Liver (tissue), 9 donors: ENCODE data around the gene SLAIN2. TPM values are rescaled to one million over a fixed set of nuclear protein-coding genes. Genes with fewer than 3 reads are reported as not detected.

Experiments
- DNase-seq: peaks from one replicate; pipeline ENCODE4 v3.0.0-alpha.2; 2017; ENCODE audit warnings: low spot score
- H3K27ac ChIP-seq, 2 donors: one replicate each; pipeline ENCODE4 v1.7.0; 2013; ENCODE audit warnings: inconsistent platforms in 2 of 2, low read length in 2 of 2, control low read depth in 1 of 2, low read depth in 1 of 2, mild to moderate bottlenecking in 1 of 2
- H3K27me3 ChIP-seq, 4 donors: one replicate each; pipeline versions ENCODE4 v1.6.1 to v1.7.0; 2013; ENCODE audit warnings: low read length in 3 of 4, inconsistent platforms in 1 of 4, mild to moderate bottlenecking in 1 of 4, moderate library complexity in 1 of 4; ENCODE audit not compliant: control insufficient read depth in 4 of 4, insufficient read depth in 4 of 4
- H3K36me3 ChIP-seq, 4 donors: one replicate each; pipeline versions ENCODE4 v1.6.1 to v1.7.0; 2013; ENCODE audit warnings: low read length in 3 of 4, mild to moderate bottlenecking in 3 of 4, low read depth in 1 of 4, moderate library complexity in 1 of 4; ENCODE audit not compliant: control insufficient read depth in 4 of 4, insufficient read depth in 3 of 4
- H3K4me1 ChIP-seq, 4 donors: one replicate each; pipeline versions ENCODE4 v1.6.1 to v1.7.0; 2013; ENCODE audit warnings: low read length in 3 of 4, mild to moderate bottlenecking in 3 of 4, moderate library complexity in 1 of 4; ENCODE audit not compliant: control insufficient read depth in 4 of 4, insufficient read depth in 4 of 4
- H3K4me3 ChIP-seq, 3 donors: one replicate each; pipeline versions ENCODE4 v1.6.1 to v1.7.0; 2013; ENCODE audit warnings: low read length in 3 of 3, control low read depth in 1 of 3, low read depth in 1 of 3, mild to moderate bottlenecking in 1 of 3
- H3K9ac ChIP-seq, 2 donors: one replicate each; pipeline ENCODE4 v1.7.0; 2013; ENCODE audit warnings: low read length in 2 of 2, mild to moderate bottlenecking in 2 of 2, moderate library complexity in 2 of 2, control low read depth in 1 of 2, low read depth in 1 of 2
- H3K9me3 ChIP-seq, 4 donors: one replicate each; pipeline versions ENCODE4 v1.6.1 to v1.7.0; 2013; ENCODE audit warnings: low read length in 3 of 4; ENCODE audit not compliant: control insufficient read depth in 4 of 4
- EGR1 ChIP-seq, 2 donors: IDR thresholded peaks; 2 replicates each; pipeline ENCODE4 v1.6.1; 2016 to 2018; ENCODE audit warnings: antibody characterized with exemption in 2 of 2, low read depth in 2 of 2
- FOXA1 ChIP-seq: IDR thresholded peaks from 2 replicates; pipeline ENCODE4 v1.6.1; 2016; ENCODE audit warnings: antibody characterized with exemption
- FOXA2 ChIP-seq: IDR thresholded peaks from 2 replicates; pipeline ENCODE4 v1.6.1; 2016; ENCODE audit warnings: antibody characterized with exemption
- GABPA ChIP-seq, 2 donors: IDR thresholded peaks in 1 of 2; conservative IDR thresholded peaks in 1 of 2; 2 replicates each; pipeline ENCODE4 v1.6.1; 2016; ENCODE audit warnings: antibody characterized with exemption in 2 of 2, mild to moderate bottlenecking in 1 of 2, moderate library complexity in 1 of 2
- HNF4A ChIP-seq, 2 donors: conservative IDR thresholded peaks; 2 replicates each; pipeline ENCODE4 v1.6.1; 2016; ENCODE audit warnings: antibody characterized with exemption in 2 of 2, mild to moderate bottlenecking in 2 of 2
- HNF4G ChIP-seq: IDR thresholded peaks from 2 replicates; pipeline ENCODE4 v1.6.1; 2016; ENCODE audit warnings: antibody characterized with exemption
- JUND ChIP-seq, 2 donors: IDR thresholded peaks; 2 replicates each; pipeline ENCODE4 v1.6.1; 2016; ENCODE audit warnings: antibody characterized with exemption in 2 of 2
- NR2F2 ChIP-seq: IDR thresholded peaks from 2 replicates; pipeline ENCODE4 v1.6.1; 2016; ENCODE audit warnings: antibody characterized with exemption
- RAD21 ChIP-seq, 2 donors: IDR thresholded peaks; 2 replicates each; pipeline ENCODE4 v1.6.1; 2016; ENCODE audit warnings: antibody characterized with exemption in 2 of 2, mild to moderate bottlenecking in 2 of 2
- RXRA ChIP-seq, 2 donors: IDR thresholded peaks; 2 replicates each; pipeline ENCODE4 v1.6.1; 2017 to 2018; ENCODE audit warnings: antibody characterized with exemption in 2 of 2, mild to moderate bottlenecking in 1 of 2
- SP1 ChIP-seq: IDR thresholded peaks from 2 replicates; pipeline ENCODE4 v1.6.1; 2018; ENCODE audit warnings: antibody characterized with exemption, mild to moderate bottlenecking
- TAF1 ChIP-seq: conservative IDR thresholded peaks from 2 replicates; pipeline ENCODE4 v1.6.1; 2016; ENCODE audit warnings: antibody characterized with exemption, mild to moderate bottlenecking
- YY1 ChIP-seq: IDR thresholded peaks from 2 replicates; pipeline ENCODE4 v1.6.1; 2016; ENCODE audit warnings: antibody characterized with exemption, mild to moderate bottlenecking
- WGBS: extraction: QIAGEN DNeasy Blood & Tissue Kit; methylation state at CpG from one replicate; pipeline ENCODE4 v1.1.7; 2013; 5-methylcytosine and 5-hydroxymethylcytosine counted together
- polyA plus RNA-seq, 2 donors: library from polyadenylated mRNA; stranded (reverse) in 1 of 2; unstranded in 1 of 2; fragments of 200-250 nt in 1 of 2; fragments of >200 nt in 1 of 2; fragmentation: Nextera tagmentation in 1 of 2; extraction: Ambion mirVana in 1 of 2; gene quantifications; one replicate each; pipeline versions ENCODE4 v1.2.1 to v1.2.3, GENCODE V29; 2013 to 2015
- total RNA-seq, 2 donors: library from RNA; depleted of rRNA; stranded (reverse); fragments of >200 nt; gene quantifications; one replicate each; pipeline ENCODE4 v1.2.3, GENCODE V29; 2014
- TF ChIP-seq, protein P1 (sequence below): fragments of 150-350 bp; IDR thresholded peaks from 2 replicates; pipeline ENCODE4 v1.5.1; 2017; ENCODE audit warnings: improper control_type of control experiment, low read depth, low read length; ENCODE audit not compliant: missing input control
- TF ChIP-seq, protein P2 (sequence below): IDR thresholded peaks from 2 replicates; pipeline ENCODE4 v1.6.1; 2016; ENCODE audit warnings: antibody characterized with exemption
- TF ChIP-seq, protein P3 (sequence below): IDR thresholded peaks from 2 replicates; pipeline ENCODE4 v1.6.1; 2016; ENCODE audit warnings: antibody characterized with exemption
- TF ChIP-seq, protein P4 (sequence below): IDR thresholded peaks from 2 replicates; pipeline ENCODE4 v1.6.1; 2016; ENCODE audit warnings: antibody characterized with exemption
- TF ChIP-seq, protein P5 (sequence below): IDR thresholded peaks from 2 replicates; pipeline ENCODE4 v1.6.1; 2016; ENCODE audit warnings: antibody characterized with exemption, mild to moderate bottlenecking
- donor health status: healthy.
- donor health status: healthy.
- donor health status: healthy.
- donor health status: healthy.
- donor health status: healthy.

The SLAIN2 gene
- total and polyA plus RNA-seq, 4 donors = 12.1 to 32.5 (median 16.6) TPM

DNA sequence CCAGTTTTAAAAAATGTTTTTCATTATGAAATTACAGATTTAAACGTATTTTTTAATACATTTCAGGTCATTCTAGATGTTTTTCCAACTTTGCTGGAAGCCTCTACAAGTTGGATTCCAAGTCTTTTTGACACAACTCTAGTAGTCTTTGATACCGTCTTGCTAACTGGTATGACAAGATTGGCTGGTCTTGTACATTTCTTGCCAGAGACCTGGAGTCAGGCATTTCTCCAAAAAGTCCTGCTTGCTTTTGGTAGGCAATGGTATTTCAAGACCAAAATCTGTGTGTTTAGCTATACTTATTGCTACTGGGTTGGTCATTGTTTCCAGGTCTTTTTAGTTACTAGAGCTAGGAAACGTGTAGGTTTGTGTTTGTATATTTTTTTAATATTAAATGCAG, 64.6 kb downstream of the SLAIN2 start:
- TF ChIP-seq, protein P1, sequence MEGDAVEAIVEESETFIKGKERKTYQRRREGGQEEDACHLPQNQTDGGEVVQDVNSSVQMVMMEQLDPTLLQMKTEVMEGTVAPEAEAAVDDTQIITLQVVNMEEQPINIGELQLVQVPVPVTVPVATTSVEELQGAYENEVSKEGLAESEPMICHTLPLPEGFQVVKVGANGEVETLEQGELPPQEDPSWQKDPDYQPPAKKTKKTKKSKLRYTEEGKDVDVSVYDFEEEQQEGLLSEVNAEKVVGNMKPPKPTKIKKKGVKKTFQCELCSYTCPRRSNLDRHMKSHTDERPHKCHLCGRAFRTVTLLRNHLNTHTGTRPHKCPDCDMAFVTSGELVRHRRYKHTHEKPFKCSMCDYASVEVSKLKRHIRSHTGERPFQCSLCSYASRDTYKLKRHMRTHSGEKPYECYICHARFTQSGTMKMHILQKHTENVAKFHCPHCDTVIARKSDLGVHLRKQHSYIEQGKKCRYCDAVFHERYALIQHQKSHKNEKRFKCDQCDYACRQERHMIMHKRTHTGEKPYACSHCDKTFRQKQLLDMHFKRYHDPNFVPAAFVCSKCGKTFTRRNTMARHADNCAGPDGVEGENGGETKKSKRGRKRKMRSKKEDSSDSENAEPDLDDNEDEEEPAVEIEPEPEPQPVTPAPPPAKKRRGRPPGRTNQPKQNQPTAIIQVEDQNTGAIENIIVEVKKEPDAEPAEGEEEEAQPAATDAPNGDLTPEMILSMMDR = no peak
- no peak for TF ChIP-seq RAD21 (IDR thresholded peaks at IDR 0.05)
- TF ChIP-seq EGR1 (IDR thresholded peaks at IDR 0.05; ENCODE audit: low read depth in 2 of 2) = no peak
- TF ChIP-seq GABPA (IDR thresholded peaks at IDR 0.05 in 1 of 2, conservative IDR thresholded peaks at IDR 0.05 in 1 of 2) = no peak
- TF ChIP-seq, protein P2, sequence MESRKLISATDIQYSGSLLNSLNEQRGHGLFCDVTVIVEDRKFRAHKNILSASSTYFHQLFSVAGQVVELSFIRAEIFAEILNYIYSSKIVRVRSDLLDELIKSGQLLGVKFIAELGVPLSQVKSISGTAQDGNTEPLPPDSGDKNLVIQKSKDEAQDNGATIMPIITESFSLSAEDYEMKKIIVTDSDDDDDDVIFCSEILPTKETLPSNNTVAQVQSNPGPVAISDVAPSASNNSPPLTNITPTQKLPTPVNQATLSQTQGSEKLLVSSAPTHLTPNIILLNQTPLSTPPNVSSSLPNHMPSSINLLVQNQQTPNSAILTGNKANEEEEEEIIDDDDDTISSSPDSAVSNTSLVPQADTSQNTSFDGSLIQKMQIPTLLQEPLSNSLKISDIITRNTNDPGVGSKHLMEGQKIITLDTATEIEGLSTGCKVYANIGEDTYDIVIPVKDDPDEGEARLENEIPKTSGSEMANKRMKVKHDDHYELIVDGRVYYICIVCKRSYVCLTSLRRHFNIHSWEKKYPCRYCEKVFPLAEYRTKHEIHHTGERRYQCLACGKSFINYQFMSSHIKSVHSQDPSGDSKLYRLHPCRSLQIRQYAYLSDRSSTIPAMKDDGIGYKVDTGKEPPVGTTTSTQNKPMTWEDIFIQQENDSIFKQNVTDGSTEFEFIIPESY = no peak
- TF ChIP-seq, protein P3, sequence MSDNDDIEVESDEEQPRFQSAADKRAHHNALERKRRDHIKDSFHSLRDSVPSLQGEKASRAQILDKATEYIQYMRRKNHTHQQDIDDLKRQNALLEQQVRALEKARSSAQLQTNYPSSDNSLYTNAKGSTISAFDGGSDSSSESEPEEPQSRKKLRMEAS = no peak
- TF ChIP-seq FOXA2 = no peak
- TF ChIP-seq, protein P4, sequence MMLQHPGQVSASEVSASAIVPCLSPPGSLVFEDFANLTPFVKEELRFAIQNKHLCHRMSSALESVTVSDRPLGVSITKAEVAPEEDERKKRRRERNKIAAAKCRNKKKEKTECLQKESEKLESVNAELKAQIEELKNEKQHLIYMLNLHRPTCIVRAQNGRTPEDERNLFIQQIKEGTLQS = no peak
- TF ChIP-seq JUND (IDR thresholded peaks at IDR 0.05) = no peak
- TF ChIP-seq, protein P5, sequence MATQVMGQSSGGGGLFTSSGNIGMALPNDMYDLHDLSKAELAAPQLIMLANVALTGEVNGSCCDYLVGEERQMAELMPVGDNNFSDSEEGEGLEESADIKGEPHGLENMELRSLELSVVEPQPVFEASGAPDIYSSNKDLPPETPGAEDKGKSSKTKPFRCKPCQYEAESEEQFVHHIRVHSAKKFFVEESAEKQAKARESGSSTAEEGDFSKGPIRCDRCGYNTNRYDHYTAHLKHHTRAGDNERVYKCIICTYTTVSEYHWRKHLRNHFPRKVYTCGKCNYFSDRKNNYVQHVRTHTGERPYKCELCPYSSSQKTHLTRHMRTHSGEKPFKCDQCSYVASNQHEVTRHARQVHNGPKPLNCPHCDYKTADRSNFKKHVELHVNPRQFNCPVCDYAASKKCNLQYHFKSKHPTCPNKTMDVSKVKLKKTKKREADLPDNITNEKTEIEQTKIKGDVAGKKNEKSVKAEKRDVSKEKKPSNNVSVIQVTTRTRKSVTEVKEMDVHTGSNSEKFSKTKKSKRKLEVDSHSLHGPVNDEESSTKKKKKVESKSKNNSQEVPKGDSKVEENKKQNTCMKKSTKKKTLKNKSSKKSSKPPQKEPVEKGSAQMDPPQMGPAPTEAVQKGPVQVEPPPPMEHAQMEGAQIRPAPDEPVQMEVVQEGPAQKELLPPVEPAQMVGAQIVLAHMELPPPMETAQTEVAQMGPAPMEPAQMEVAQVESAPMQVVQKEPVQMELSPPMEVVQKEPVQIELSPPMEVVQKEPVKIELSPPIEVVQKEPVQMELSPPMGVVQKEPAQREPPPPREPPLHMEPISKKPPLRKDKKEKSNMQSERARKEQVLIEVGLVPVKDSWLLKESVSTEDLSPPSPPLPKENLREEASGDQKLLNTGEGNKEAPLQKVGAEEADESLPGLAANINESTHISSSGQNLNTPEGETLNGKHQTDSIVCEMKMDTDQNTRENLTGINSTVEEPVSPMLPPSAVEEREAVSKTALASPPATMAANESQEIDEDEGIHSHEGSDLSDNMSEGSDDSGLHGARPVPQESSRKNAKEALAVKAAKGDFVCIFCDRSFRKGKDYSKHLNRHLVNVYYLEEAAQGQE = no peak
- TF ChIP-seq FOXA1 = no peak
- no peak for TF ChIP-seq YY1
- TF ChIP-seq HNF4G = no peak
- TF ChIP-seq RXRA (IDR thresholded peaks at IDR 0.05) = no peak
- TF ChIP-seq HNF4A (conservative IDR thresholded peaks at IDR 0.05) = no peak
- TF ChIP-seq SP1 = no peak
- TF ChIP-seq TAF1 = no peak
- no peak for TF ChIP-seq NR2F2
- Histone ChIP-seq H3K4me1 (no peaks in the 10 kb centered on the region), H3K27ac (no peak overlapping the region), H3K36me3 (peaks cover 4 to 11% (median 6%) of the 10 kb centered on the region in 4 donors), H3K9me3 (no peaks in the 10 kb centered on the region), H3K27me3 (no peaks in the 10 kb centered on the region), H3K4me3 (no peak overlapping the region), H3K9ac (no peak overlapping the region)
- WGBS = 96% methylated on average over 3 of the region's 3 CpGs
- no peak for DNase-seq
